GM12875 (cell line): ENCODE measurements around the gene GPR68.
"Not testable (repeated sequence)": the region's sequence is repeated elsewhere in the genome, so short reads cannot be mapped to it uniquely, and the experiment has no call there.

Experiments used
- H3K4me3 ChIP-seq: one replicate; pipeline ENCODE4 v1.5.1; 2011; ENCODE audit warnings: low read depth, low read length, control low read depth
- CTCF ChIP-seq: IDR thresholded peaks from 2 replicates; pipeline ENCODE4 v1.5.1; 2011; ENCODE audit warnings: low read depth, mild to moderate bottlenecking, control low read depth, inconsistent platforms, low read length, moderate library complexity, borderline replicate concordance; ENCODE audit not compliant: insufficient read depth

GPR68 gene

GRCh38 chr14:91272341-91273272 lies 28.1 kb upstream of the GPR68 start:
- TF ChIP-seq CTCF: no peak
- no peak overlapping the region for H3K4me3 ChIP-seq

- H3K4me3 ChIP-seq: no peak overlapping the region
- TF ChIP-seq CTCF: no peak
Observed at GRCh38 chr14:91271639-91272038, 27.1 kb upstream of the GPR68 start.

GRCh38 chr14:91270619-91271018 lies 26.1 kb upstream of the GPR68 start:
- no peak for TF ChIP-seq CTCF

GRCh38 chr14:91270188-91270587 lies 25.7 kb upstream of the GPR68 start:
- TF ChIP-seq CTCF: no peak
- no peak overlapping the region for H3K4me3 ChIP-seq

More at GRCh38 chr14:91270619-91271018, 26.1 kb upstream of the GPR68 start:
- H3K4me3 ChIP-seq: no peak overlapping the region

- H3K4me3 ChIP-seq: no peak overlapping the region
- TF ChIP-seq CTCF: no peak
Observed at GRCh38 chr14:91269076-91269991, 24.8 kb upstream of the GPR68 start.

- no peak for TF ChIP-seq CTCF
- H3K4me3 ChIP-seq: no peak overlapping the region
Observed at GRCh38 chr14:91267965-91268437, 23.5 kb upstream of the GPR68 start.

GRCh38 chr14:91266276-91266675 lies 21.8 kb upstream of the GPR68 start:
- not testable (repeated sequence) for H3K4me3 ChIP-seq
